Measurements from ENCODE around the gene MUC5B.

GRCh38 chr11:1217151-1217550 is 5.7 kb upstream of the MUC5B start:
- TF ChIP-seq CTCF (conservative IDR thresholded peaks at IDR 0.05) (no peak), EZH2 (IDR thresholded peaks at IDR 0.05; ENCODE audit: low read depth) (no peak)

Data from PC-9 (cell line).